CD4-positive, alpha-beta memory T cell (primary cell): ENCODE data around the gene ZNF134. TPM values are rescaled to one million over a fixed set of nuclear protein-coding genes. Genes with fewer than 3 reads are reported as not detected.

Source experiments
- CTCF ChIA-PET: fragments of 350-600 bp; sonication (Branson Sonifier 250); formaldehyde crosslinking; loops from one replicate; lab custom pipeline; 2021; ENCODE audit warnings: inconsistent platforms; ENCODE audit not compliant: partially characterized antibody; lab: Charles Lee
- POLR2A ChIA-PET: fragments of 350-600 bp; sonication (Branson Sonifier 250); formaldehyde crosslinking; loops from one replicate; lab custom pipeline; 2021; ENCODE audit not compliant: partially characterized antibody; lab: Charles Lee
- DNase-seq, 5 donors: peaks; one replicate each; pipeline versions ENCODE4 v3.0.0 to v3.0.0-alpha.2; 2020 to 2022; ENCODE audit warnings: mixed read lengths in 1 of 5
- H3K27ac ChIP-seq: one replicate; pipeline ENCODE4 v1.7.0; 2013; ENCODE audit warnings: low read depth, low read length
- H3K27me3 ChIP-seq: 2 replicates; pipeline ENCODE4 v1.7.0; 2013; ENCODE audit warnings: mild to moderate bottlenecking, low read length, moderate library complexity; ENCODE audit not compliant: insufficient read depth
- H3K36me3 ChIP-seq: 2 replicates; pipeline ENCODE4 v1.7.0; 2013; ENCODE audit warnings: mild to moderate bottlenecking, low read length, moderate library complexity; ENCODE audit not compliant: insufficient read depth
- H3K4me1 ChIP-seq: 2 replicates; pipeline ENCODE4 v1.7.0; 2013; ENCODE audit warnings: mild to moderate bottlenecking, low read length, moderate library complexity; ENCODE audit not compliant: insufficient read depth
- H3K4me3 ChIP-seq, 2 donors: one replicate each; pipeline ENCODE4 v1.7.0; 2013; ENCODE audit warnings: low read length in 2 of 2, mild to moderate bottlenecking in 1 of 2
- H3K9me3 ChIP-seq, 2 donors: one replicate each; pipeline ENCODE4 v1.7.0; 2013; ENCODE audit warnings: low read length in 2 of 2, control low read depth in 1 of 2; ENCODE audit not compliant: control insufficient read depth in 1 of 2
- H3K27ac Mint-ChIP-seq, 7 donors: one replicate each; pipeline ENCODE4 v1.8.0; 2020 to 2021; ENCODE audit warnings: mixed read lengths in 7 of 7, mild to moderate bottlenecking in 6 of 7, inconsistent platforms in 3 of 7, moderate library complexity in 3 of 7
- H3K27me3 Mint-ChIP-seq, 2 donors: one replicate each; pipeline ENCODE4 v1.8.0; 2020 to 2021; ENCODE audit warnings: mixed read lengths in 2 of 2
- H3K36me3 Mint-ChIP-seq, 2 donors: one replicate each; pipeline ENCODE4 v1.8.0; 2020 to 2021; ENCODE audit warnings: mixed read lengths in 2 of 2, inconsistent platforms in 1 of 2, mild to moderate bottlenecking in 1 of 2
- H3K4me1 Mint-ChIP-seq, 4 donors: one replicate each; pipeline ENCODE4 v1.8.0; 2020 to 2021; ENCODE audit warnings: mixed read lengths in 4 of 4, mild to moderate bottlenecking in 1 of 4
- H3K4me3 Mint-ChIP-seq, 8 donors: one replicate each; pipeline ENCODE4 v1.8.0; 2020 to 2021; ENCODE audit warnings: mixed read lengths in 8 of 8, mild to moderate bottlenecking in 7 of 8, moderate library complexity in 6 of 8, inconsistent platforms in 3 of 8
- H3K9me3 Mint-ChIP-seq, 8 donors: one replicate each; pipeline ENCODE4 v1.8.0; 2020 to 2021; ENCODE audit warnings: mixed read lengths in 8 of 8, mild to moderate bottlenecking in 5 of 8, inconsistent platforms in 3 of 8, moderate library complexity in 1 of 8
- intact Hi-C: fragments of 100-400 bp; cut with micrococcal nuclease; formaldehyde crosslinking; loops from one replicate; pipeline ENCODE4 v1.15.1; 2023
- polyA plus RNA-seq, 2 donors: library from polyadenylated mRNA; unstranded; fragments of 300-500 nt; fragmentation: Illumina TruSeq; gene quantifications; one replicate each; pipeline ENCODE4 v1.2.3, GENCODE V29; 2021
- total RNA-seq, 2 experiments: library from RNA; stranded (reverse); gene quantifications; one replicate each; pipeline ENCODE4 v1.2.3, GENCODE V29; 2021

The ZNF134 gene
- total and polyA plus RNA-seq, 4 experiments from 2014 or later: 8.9 to 32.3 (median 22.4) TPM

- no peak overlapping the region for H3K27ac Mint-ChIP-seq
- DNase-seq: no peak
- intact Hi-C loops: no loop called here
- peaks cover 13 to 83% (median 70%) of the 10 kb centered on the region in 8 donors for H3K9me3 Mint-ChIP-seq
- no peaks in the 10 kb centered on the region for H3K27me3 ChIP-seq
- H3K4me1 ChIP-seq: peaks cover 19% of the 10 kb centered on the region
- H3K4me3 Mint-ChIP-seq: no peak overlapping the region
- H3K36me3 ChIP-seq: peaks cover 57% of the 10 kb centered on the region
- peaks cover 12 to 55% of the 10 kb centered on the region in 2 donors for H3K9me3 ChIP-seq
- H3K4me1 Mint-ChIP-seq: peaks cover 18 to 31% (median 28%) of the 10 kb centered on the region in 4 donors
- ChIA-PET POLR2A (no interaction called here), CTCF (no interaction called here)
- no peaks in the 10 kb centered on the region for H3K27me3 Mint-ChIP-seq
- H3K27ac ChIP-seq: no peak overlapping the region
- no peak overlapping the region for H3K4me3 ChIP-seq
- peaks cover 86% of the 10 kb centered on the region in 2 donors for H3K36me3 Mint-ChIP-seq
Observed at GRCh38 chr19:57637379-57637778, 23.3 kb downstream of the ZNF134 start.

- ChIA-PET POLR2A (no interaction called here), CTCF (no interaction called here)
- Mint-ChIP-seq H3K4me1 (peaks cover 0 to 8% (median under 1%) of the 10 kb centered on the region in 4 donors), H3K9me3 (peaks cover 12 to 97% (median 90%) of the 10 kb centered on the region in 8 donors), H3K36me3 (peaks cover 67 to 75% of the 10 kb centered on the region in 2 donors), H3K27ac (peak overlapping the region in 1 of 7 donors; percentile 7), H3K27me3 (no peaks in the 10 kb centered on the region), H3K4me3 (no peak overlapping the region)
- Histone ChIP-seq H3K27me3 (no peaks in the 10 kb centered on the region), H3K36me3 (peaks cover 46% of the 10 kb centered on the region), H3K4me1 (no peaks in the 10 kb centered on the region), H3K4me3 (peak overlapping the region in 1 of 2 donors; percentile 25), H3K9me3 (peaks cover 17 to 58% of the 10 kb centered on the region in 2 donors), H3K27ac (no peak overlapping the region)
- intact Hi-C loops: no loop called here
- DNase-seq: no peak
Observed at GRCh38 chr19:57641715-57642234, 27.7 kb downstream of the ZNF134 start.

GRCh38 chr19:57642396-57643046 lies 28.5 kb downstream of the ZNF134 start:
- peaks cover 0 to 5% (median under 1%) of the 10 kb centered on the region in 4 donors for H3K4me1 Mint-ChIP-seq
- no peak overlapping the region for H3K4me3 Mint-ChIP-seq
- H3K9me3 ChIP-seq: peaks cover 17 to 51% of the 10 kb centered on the region in 2 donors
- no peak overlapping the region for H3K27ac Mint-ChIP-seq
- H3K9me3 Mint-ChIP-seq: peaks cover 12 to 97% (median 89%) of the 10 kb centered on the region in 8 donors
- peak overlapping the region in 1 of 2 donors; percentile 25 for H3K4me3 ChIP-seq
- peaks cover 39% of the 10 kb centered on the region for H3K36me3 ChIP-seq
- DNase-seq: no peak
- no peaks in the 10 kb centered on the region for H3K27me3 ChIP-seq
- CTCF ChIA-PET: no interaction called here
- no peaks in the 10 kb centered on the region for H3K27me3 Mint-ChIP-seq
- POLR2A ChIA-PET: no interaction called here
- intact Hi-C loops: no loop called here
- H3K4me1 ChIP-seq: no peaks in the 10 kb centered on the region
- H3K36me3 Mint-ChIP-seq: peaks cover 61 to 67% of the 10 kb centered on the region in 2 donors
- H3K27ac ChIP-seq: no peak overlapping the region

DNA sequence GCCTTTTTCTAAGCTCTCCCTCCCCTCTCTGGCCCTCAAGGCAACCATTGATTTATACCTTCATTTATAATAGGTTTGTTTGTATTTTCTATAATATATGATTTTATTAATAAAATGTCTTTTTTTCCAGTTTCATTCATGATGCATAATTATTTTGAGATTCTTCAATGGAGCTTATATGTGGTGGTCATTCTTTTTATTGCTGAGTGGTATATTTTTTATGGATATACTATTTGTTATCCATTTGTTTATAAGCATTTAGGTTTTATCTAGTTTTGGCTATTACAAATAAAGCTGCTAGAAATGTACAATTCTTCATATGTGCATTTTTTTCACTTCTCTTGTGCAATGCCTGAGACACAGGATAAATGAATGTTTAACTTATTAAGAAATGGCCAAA lies 29.7 kb downstream of the ZNF134 start:
- Histone ChIP-seq H3K27me3 (no peaks in the 10 kb centered on the region), H3K9me3 (peaks cover 17 to 51% of the 10 kb centered on the region in 2 donors), H3K27ac (no peak overlapping the region), H3K36me3 (peaks cover 34% of the 10 kb centered on the region), H3K4me1 (no peaks in the 10 kb centered on the region), H3K4me3 (no peak overlapping the region)
- intact Hi-C loops: no loop called here
- H3K36me3 Mint-ChIP-seq: peaks cover 55 to 59% of the 10 kb centered on the region in 2 donors
- CTCF ChIA-PET: no interaction called here
- H3K4me1 Mint-ChIP-seq: peaks cover 0 to 2% (median under 1%) of the 10 kb centered on the region in 4 donors
- peaks cover 6 to 97% (median 88%) of the 10 kb centered on the region in 8 donors for H3K9me3 Mint-ChIP-seq
- no peak overlapping the region for H3K4me3 Mint-ChIP-seq
- POLR2A ChIA-PET: no interaction called here
- H3K27me3 Mint-ChIP-seq: no peaks in the 10 kb centered on the region
- H3K27ac Mint-ChIP-seq: no peak overlapping the region
- no peak for DNase-seq

GRCh38 chr19:57648331-57649003 lies 34.4 kb downstream of the ZNF134 start:
- Histone ChIP-seq H3K27ac (no peak overlapping the region), H3K9me3 (peaks cover 0 to 8% of the 10 kb centered on the region in 2 donors), H3K4me1 (no peaks in the 10 kb centered on the region), H3K36me3 (no peaks in the 10 kb centered on the region), H3K4me3 (no peak overlapping the region), H3K27me3 (no peaks in the 10 kb centered on the region)
- peaks cover 14 to 36% of the 10 kb centered on the region in 2 donors for H3K36me3 Mint-ChIP-seq
- H3K4me3 Mint-ChIP-seq: peak overlapping the region in 1 of 8 donors; percentile 39
- H3K27ac Mint-ChIP-seq: no peak overlapping the region
- H3K9me3 Mint-ChIP-seq: peaks cover 7 to 82% (median 73%) of the 10 kb centered on the region in 8 donors
- DNase-seq: no peak
- H3K27me3 Mint-ChIP-seq: peaks cover 3 to 6% of the 10 kb centered on the region in 2 donors
- intact Hi-C loops: no loop called here
- POLR2A ChIA-PET: no interaction called here
- H3K4me1 Mint-ChIP-seq: peaks cover 5 to 11% (median 8%) of the 10 kb centered on the region in 4 donors
- CTCF ChIA-PET: no interaction called here

DNA sequence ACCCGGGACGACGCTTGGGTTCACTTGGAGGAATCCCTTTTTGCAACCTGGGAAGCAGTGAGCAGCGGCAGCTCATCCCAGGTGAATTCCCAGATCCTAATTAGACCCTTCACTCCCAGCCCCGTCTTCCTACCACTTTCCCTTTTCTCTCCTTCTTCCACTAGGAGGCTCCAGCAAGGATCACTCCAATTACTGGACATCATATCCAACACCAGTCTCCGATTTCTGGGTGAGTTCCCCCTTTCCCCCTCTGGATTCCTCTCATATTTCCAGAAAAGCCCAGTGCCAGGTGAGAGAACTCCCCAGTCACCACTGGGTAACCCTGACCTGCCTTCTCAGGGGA lies 37.6 kb downstream of the ZNF134 start:
- Histone ChIP-seq H3K27ac (no peak overlapping the region), H3K36me3 (no peaks in the 10 kb centered on the region), H3K4me3 (peak overlapping the region in 1 of 2 donors; percentile 11), H3K27me3 (no peaks in the 10 kb centered on the region), H3K4me1 (no peaks in the 10 kb centered on the region), H3K9me3 (peaks cover 0 to 8% of the 10 kb centered on the region in 2 donors)
- no peak for DNase-seq
- intact Hi-C loops: no loop called here
- CTCF ChIA-PET: no interaction called here
- H3K27ac Mint-ChIP-seq: peak overlapping the region in 1 of 7 donors; percentile 75
- peak overlapping the region in 4 of 8 donors; percentile 15 to 64 (median 44) for H3K4me3 Mint-ChIP-seq
- peaks cover 14 to 15% of the 10 kb centered on the region in 2 donors for H3K27me3 Mint-ChIP-seq
- peaks cover 16 to 36% of the 10 kb centered on the region in 2 donors for H3K36me3 Mint-ChIP-seq
- H3K4me1 Mint-ChIP-seq: peaks cover 5 to 11% (median 8%) of the 10 kb centered on the region in 4 donors
- H3K9me3 Mint-ChIP-seq: peaks cover 18 to 84% (median 75%) of the 10 kb centered on the region in 8 donors
- POLR2A ChIA-PET: no interaction called here

DNA sequence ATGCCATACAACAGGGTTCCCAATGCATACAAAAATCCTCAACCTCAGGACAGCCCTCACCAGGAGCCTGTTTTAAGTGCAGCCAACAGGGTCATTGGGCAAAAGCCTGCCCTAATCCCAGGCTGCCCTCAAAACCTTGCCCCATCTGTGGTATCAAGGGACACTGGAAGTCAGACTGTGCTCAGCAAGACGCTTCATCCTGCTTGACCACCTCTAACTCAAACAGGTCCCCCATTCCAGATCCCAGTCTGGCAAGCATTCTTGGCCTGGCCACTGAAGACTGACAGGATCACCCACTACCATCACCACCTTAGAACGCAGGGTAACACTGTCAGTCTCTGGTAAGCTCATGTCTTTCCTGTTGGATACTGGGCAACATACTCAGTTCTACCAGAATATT lies 39.6 kb downstream of the ZNF134 start:
- Histone ChIP-seq H3K9me3 (no peaks in the 10 kb centered on the region), H3K27me3 (no peaks in the 10 kb centered on the region), H3K27ac (no peak overlapping the region), H3K4me1 (no peaks in the 10 kb centered on the region), H3K36me3 (no peaks in the 10 kb centered on the region), H3K4me3 (no peak overlapping the region)
- DNase-seq: no peak
- H3K27me3 Mint-ChIP-seq: peaks cover 14 to 22% of the 10 kb centered on the region in 2 donors
- H3K27ac Mint-ChIP-seq: no peak overlapping the region
- H3K4me3 Mint-ChIP-seq: no peak overlapping the region
- intact Hi-C loops: no loop called here
- peaks cover 16 to 28% of the 10 kb centered on the region in 2 donors for H3K36me3 Mint-ChIP-seq
- H3K4me1 Mint-ChIP-seq: peaks cover 5 to 11% (median 8%) of the 10 kb centered on the region in 4 donors
- ChIA-PET CTCF (no interaction called here), POLR2A (no interaction called here)
- H3K9me3 Mint-ChIP-seq: peaks cover 18 to 74% (median 59%) of the 10 kb centered on the region in 8 donors
